K562 (cell line): Measurements from ENCODE around the gene LTA. TPM values are rescaled to one million over a fixed set of nuclear protein-coding genes. Genes with fewer than 3 reads are reported as not detected.

Experiments
- BRD4 ChIP-seq: fragments of 200-600 bp; sonication (generic); IDR thresholded peaks from 2 replicates; pipeline ENCODE4 v1.6.1; 2017; ENCODE audit warnings: inconsistent platforms
- FOS ChIP-seq: IDR thresholded peaks from 3 replicates; pipeline ENCODE4 v1.6.1; 2011; ENCODE audit not compliant: insufficient read length; ENCODE audit errors: extremely low read depth
- FOXM1 ChIP-seq, 2 experiments: fragments of 450-650 bp in 1 of 2; sonication (generic) in 1 of 2; formaldehyde crosslinking in 1 of 2; IDR thresholded peaks; 2 replicates each; pipeline versions ENCODE4 v1.6.1 to v1.9.0; 2017 to 2022; ENCODE audit warnings: low read depth in 2 of 2, mild to moderate bottlenecking in 2 of 2, missing genetic modification reagents in 1 of 2, moderate library complexity in 1 of 2
- HMG20B ChIP-seq: fragments of 250-450 bp; sonication (Bioruptor Pico); IDR thresholded peaks from 2 replicates; pipeline ENCODE4 v1.5.0; 2021; ENCODE audit warnings: mild to moderate bottlenecking
- NR2C2 ChIP-seq, 2 experiments: fragments of 200-800 bp in 1 of 2; sonication (Bioruptor generic) in 1 of 2; sonication (generic) in 1 of 2; formaldehyde crosslinking in 1 of 2; IDR thresholded peaks; 2 replicates each; pipeline versions ENCODE4 v1.6.1 to v1.8.0; 2016 to 2022; ENCODE audit warnings: mild to moderate bottlenecking in 1 of 2, missing compliant biosample characterization in 1 of 2, missing genetic modification characterization in 1 of 2, missing genetic modification reagents in 1 of 2
- SAP30 ChIP-seq: fragments of 200-600 bp; sonication (generic); IDR thresholded peaks from 2 replicates; pipeline ENCODE4 v1.6.1; 2012; ENCODE audit warnings: borderline replicate concordance, low read depth, mild to moderate bottlenecking, moderate library complexity, low read length, control low read depth, inconsistent platforms; ENCODE audit not compliant: insufficient read depth, poor library complexity, severe bottlenecking
- SMAD2 ChIP-seq: fragments of 150-350 bp; IDR thresholded peaks from 2 replicates; pipeline ENCODE4 v1.6.1; 2014; ENCODE audit warnings: low read depth, mild to moderate bottlenecking, low read length
- TSC22D4 ChIP-seq: fragments of 450-650 bp; IDR thresholded peaks from 2 replicates; pipeline ENCODE4 v1.6.1; 2016; ENCODE audit warnings: missing genetic modification characterization, missing biosample characterization, control low read depth
- ZFP36 ChIP-seq: fragments of 150-350 bp; IDR thresholded peaks from 2 replicates; pipeline ENCODE4 v1.6.1; 2018; ENCODE audit warnings: low read length, low read depth; ENCODE audit not compliant: partially characterized antibody
- ZNF561 ChIP-seq: fragments of 450-650 bp; formaldehyde crosslinking; conservative IDR thresholded peaks from 2 replicates; pipeline ENCODE4 v1.4.0; 2020; ENCODE audit warnings: mild to moderate bottlenecking, moderate library complexity
- polyA plus RNA-seq, 8 experiments: library from polyadenylated mRNA; depleted of rRNA in 4 of 8; stranded (reverse) in 5 of 8; unstranded in 3 of 8; fragments of >200 nt; fragmentation: Nextera tagmentation in 2 of 8; fragmentation: Illumina TruSeq in 1 of 8; extraction: Ambion mirVana in 2 of 8; extraction: Trizol in 1 of 8; gene quantifications; 2 replicates each; pipeline versions ENCODE4 v1.2.1 to v1.2.3, GENCODE V29; 2011 to 2014; ENCODE audit warnings: inconsistent platforms in 1 of 8, missing spikeins in 1 of 8
- total RNA-seq, 7 experiments: library from RNA; depleted of rRNA in 6 of 7; stranded (reverse); fragments of >200 nt in 6 of 7; fragmentation: Illumina TruSeq in 2 of 7; extraction: Trizol in 2 of 7; gene quantifications; 2 replicates each; pipeline versions ENCODE4 v1.2.1 to v1.2.3, GENCODE V29; 2011 to 2021; ENCODE audit warnings: low replicate concordance in 1 of 7
- TF ChIP-seq, protein P1 (sequence below), 2 experiments: fragments of 450-650 bp; IDR thresholded peaks; 2 replicates each; pipeline ENCODE4 v1.6.1; 2016; ENCODE audit warnings: mild to moderate bottlenecking in 2 of 2, borderline replicate concordance in 1 of 2, low read depth in 1 of 2, moderate library complexity in 1 of 2
- TF ChIP-seq, protein P2 (sequence below): fragments of 450-650 bp; formaldehyde crosslinking; IDR thresholded peaks from 2 replicates; pipeline ENCODE4 v1.4.0; 2020; ENCODE audit warnings: mild to moderate bottlenecking, moderate library complexity
- TF ChIP-seq, protein P3 (sequence below): sonication (generic); formaldehyde crosslinking; IDR thresholded peaks from 2 replicates; pipeline ENCODE4 v1.8.0; 2022; ENCODE audit warnings: mild to moderate bottlenecking, missing genetic modification reagents

The LTA gene
- total and polyA plus RNA-seq, 9 of the 15 experiments (the other 6 are each of a cell fraction or from before 2014, with no cell fraction given), result 0.80 TPM; not detected in 8

DNA sequence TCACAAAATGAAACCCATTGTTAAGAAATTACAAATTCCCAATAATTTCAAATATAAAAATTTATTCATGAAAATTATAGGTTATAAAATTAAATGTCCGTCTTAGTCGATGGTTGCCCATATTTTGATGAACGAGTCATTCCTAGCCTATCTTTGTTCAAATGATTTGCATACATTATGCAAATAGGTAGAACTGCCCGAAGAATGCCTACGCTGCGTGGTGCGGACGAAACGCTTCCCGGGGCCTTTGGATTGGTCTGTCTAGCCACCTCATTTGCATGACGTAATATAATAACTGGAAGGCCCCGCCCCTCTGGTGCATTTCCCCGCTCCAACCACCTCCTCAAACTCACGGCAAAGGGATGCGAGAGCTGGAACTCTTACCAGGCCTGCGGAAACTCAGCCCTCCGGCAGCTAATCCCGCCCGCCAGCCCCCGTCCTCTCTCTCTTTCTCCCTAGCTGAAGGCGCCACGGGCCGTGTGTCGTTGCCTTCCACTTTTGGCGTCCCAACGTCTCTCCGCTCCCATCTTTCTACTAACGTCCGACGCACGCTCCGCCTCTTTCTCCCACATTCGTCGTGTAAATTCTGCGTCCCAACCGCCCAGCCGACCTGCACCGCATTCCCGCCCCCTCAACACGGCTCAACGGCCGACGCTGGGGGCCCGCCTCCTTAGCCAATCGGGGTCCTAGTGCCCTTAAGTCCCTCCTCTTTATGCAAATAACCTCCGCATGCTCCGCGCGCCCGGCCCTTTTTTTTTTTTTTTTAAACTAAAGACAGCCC is 47.9 kb downstream of the LTA start (continued):
- TF ChIP-seq, protein P1, sequence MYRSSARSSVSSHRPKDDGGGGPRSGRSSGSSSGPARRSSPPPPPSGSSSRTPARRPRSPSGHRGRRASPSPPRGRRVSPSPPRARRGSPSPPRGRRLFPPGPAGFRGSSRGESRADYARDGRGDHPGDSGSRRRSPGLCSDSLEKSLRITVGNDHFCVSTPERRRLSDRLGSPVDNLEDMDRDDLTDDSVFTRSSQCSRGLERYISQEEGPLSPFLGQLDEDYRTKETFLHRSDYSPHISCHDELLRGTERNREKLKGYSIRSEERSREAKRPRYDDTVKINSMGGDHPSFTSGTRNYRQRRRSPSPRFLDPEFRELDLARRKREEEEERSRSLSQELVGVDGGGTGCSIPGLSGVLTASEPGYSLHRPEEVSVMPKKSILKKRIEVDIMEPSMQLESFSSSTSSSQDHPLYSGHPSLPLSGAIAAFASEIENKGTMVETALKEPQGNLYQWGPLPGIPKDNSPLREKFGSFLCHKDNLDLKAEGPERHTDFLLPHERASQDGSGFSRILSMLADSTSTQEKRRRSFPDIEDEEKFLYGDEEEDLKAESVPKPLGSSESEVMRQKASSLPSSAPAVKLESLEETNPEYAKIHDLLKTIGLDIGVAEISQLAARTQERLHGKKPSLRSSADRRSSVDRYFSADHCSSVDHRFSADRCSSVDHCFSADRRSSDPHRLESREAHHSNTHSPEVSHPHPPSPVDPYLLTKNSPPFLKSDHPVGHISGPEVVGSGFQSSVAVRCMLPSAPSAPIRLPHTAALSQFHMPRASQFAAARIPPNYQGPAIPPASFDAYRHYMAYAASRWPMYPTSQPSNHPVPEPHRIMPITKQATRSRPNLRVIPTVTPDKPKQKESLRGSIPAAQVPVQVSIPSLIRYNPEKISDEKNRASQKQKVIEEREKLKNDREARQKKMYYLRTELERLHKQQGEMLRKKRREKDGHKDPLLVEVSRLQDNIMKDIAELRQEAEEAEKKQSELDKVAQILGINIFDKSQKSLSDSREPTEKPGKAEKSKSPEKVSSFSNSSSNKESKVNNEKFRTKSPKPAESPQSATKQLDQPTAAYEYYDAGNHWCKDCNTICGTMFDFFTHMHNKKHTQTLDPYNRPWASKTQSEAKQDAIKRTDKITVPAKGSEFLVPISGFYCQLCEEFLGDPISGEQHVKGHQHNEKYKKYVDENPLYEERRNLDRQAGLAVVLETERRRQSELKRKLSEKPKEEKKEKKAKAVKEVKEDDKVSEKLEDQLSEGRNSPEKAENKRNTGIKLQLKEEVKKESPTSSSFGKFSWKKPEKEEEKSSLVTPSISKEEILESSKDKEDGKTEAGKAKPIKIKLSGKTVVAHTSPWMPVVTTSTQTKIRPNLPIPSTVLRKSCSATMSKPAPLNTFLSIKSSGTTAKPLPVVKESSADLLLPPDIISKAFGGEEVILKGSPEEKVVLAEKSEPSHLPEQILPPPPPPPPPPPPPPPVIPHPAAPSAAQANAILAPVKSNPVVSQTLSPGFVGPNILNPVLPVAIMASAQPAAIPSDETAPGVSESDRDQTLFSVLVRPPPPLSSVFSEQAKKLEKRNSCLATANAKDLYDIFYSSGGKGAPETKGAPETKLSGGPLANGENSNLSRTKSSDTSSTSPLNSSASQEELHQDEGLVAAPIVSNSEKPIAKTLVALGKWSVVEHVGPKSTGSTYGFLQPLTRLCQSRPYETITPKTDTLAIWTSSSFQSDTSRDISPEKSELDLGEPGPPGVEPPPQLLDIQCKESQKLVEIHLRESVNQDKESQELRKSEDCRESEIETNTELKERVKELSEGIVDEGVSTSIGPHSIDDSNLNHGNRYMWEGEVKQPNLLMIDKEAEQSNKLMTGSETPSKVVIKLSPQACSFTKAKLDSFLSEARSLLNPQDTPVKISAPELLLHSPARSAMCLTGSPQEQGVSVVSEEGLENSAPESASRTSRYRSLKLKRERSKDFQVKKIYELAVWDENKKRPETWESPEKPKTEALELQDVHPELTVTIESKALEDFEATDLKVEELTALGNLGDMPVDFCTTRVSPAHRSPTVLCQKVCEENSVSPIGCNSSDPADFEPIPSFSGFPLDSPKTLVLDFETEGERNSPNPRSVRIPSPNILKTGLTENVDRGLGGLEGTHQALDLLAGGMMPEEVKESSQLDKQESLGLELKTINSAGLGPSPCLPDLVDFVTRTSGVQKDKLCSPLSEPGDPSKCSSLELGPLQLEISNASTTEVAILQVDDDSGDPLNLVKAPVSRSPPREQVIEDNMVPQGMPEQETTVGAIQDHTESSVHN (IDR thresholded peaks at IDR 0.05; ENCODE audit: borderline replicate concordance in 1 of 2, low read depth in 1 of 2), result peak in 1 of 2 experiments; percentile 72; a peak in 2 of 4 replicates
- TF ChIP-seq, protein P2, sequence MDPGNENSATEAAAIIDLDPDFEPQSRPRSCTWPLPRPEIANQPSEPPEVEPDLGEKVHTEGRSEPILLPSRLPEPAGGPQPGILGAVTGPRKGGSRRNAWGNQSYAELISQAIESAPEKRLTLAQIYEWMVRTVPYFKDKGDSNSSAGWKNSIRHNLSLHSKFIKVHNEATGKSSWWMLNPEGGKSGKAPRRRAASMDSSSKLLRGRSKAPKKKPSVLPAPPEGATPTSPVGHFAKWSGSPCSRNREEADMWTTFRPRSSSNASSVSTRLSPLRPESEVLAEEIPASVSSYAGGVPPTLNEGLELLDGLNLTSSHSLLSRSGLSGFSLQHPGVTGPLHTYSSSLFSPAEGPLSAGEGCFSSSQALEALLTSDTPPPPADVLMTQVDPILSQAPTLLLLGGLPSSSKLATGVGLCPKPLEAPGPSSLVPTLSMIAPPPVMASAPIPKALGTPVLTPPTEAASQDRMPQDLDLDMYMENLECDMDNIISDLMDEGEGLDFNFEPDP (CRISPR knock-in tag), result peak; percentile 82; the same call in 1 of the 2 replicates
- TF ChIP-seq TSC22D4 (no peak), SMAD2 (no peak), NR2C2 (CRISPR knock-in tag; IDR thresholded peaks at IDR 0.05) (peak; percentile 72; the same call in 1 of the 2 replicates), NR2C2 (tag; IDR thresholded peaks at IDR 0.05) (no peak), BRD4 (no peak), ZFP36 (no peak), ZNF561 (CRISPR knock-in tag) (no peak), SAP30 (peak; percentile 55), FOS (peak; percentile 61), HMG20B (CRISPR knock-in tag) (no peak), FOXM1 (IDR thresholded peaks at IDR 0.05; ENCODE audit: low read depth) (peak; percentile 92), FOXM1 (CRISPR knock-in tag; IDR thresholded peaks at IDR 0.05; ENCODE audit: low read depth) (peak; percentile 33; the same call in 1 of the 2 replicates)
- TF ChIP-seq, protein P3, sequence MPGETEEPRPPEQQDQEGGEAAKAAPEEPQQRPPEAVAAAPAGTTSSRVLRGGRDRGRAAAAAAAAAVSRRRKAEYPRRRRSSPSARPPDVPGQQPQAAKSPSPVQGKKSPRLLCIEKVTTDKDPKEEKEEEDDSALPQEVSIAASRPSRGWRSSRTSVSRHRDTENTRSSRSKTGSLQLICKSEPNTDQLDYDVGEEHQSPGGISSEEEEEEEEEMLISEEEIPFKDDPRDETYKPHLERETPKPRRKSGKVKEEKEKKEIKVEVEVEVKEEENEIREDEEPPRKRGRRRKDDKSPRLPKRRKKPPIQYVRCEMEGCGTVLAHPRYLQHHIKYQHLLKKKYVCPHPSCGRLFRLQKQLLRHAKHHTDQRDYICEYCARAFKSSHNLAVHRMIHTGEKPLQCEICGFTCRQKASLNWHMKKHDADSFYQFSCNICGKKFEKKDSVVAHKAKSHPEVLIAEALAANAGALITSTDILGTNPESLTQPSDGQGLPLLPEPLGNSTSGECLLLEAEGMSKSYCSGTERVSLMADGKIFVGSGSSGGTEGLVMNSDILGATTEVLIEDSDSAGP (CRISPR knock-in tag), result no peak
